Lower leg skin (tissue), 4 donors: ENCODE data around the gene PIP4K2C. TPM values are rescaled to one million over a fixed set of nuclear protein-coding genes. Genes with fewer than 3 reads are reported as not detected.

ENCODE experiments used
- DNase-seq, 2 donors: peaks; one replicate each; pipeline ENCODE4 v3.0.0-alpha.2; 2019; ENCODE audit warnings: low spot score in 2 of 2
- H3K4me3 ChIP-seq: fragments of 200-600 bp; sonication (generic); 2 replicates; pipeline ENCODE4 v1.5.1; 2017; ENCODE audit warnings: mild to moderate bottlenecking, low read depth; ENCODE audit not compliant: poor library complexity, severe bottlenecking
- CTCF ChIP-seq, 3 donors: fragments of 450-650 bp; IDR thresholded peaks; one replicate each; pipeline ENCODE4 v1.5.1; 2016; ENCODE audit warnings: antibody characterized with exemption in 3 of 3, mild to moderate bottlenecking in 3 of 3, moderate library complexity in 2 of 3
- POLR2A ChIP-seq, 2 donors: fragments of 450-650 bp; IDR thresholded peaks; one replicate each; pipeline ENCODE4 v1.6.1; 2016 to 2017; ENCODE audit warnings: antibody characterized with exemption in 2 of 2, mild to moderate bottlenecking in 1 of 2, moderate library complexity in 1 of 2
- WGBS, 2 donors: methylation state at CpG; one replicate each; pipeline ENCODE4 v1.1.5; 2018; 5-methylcytosine and 5-hydroxymethylcytosine counted together
- intact Hi-C: fragments of 100-400 bp; cut with DNase I; formaldehyde crosslinking; loops from one replicate; pipeline ENCODE4 v1.15.0; 2023; ENCODE audit warnings: low total_unique reads
- total RNA-seq, 4 donors: library from RNA; depleted of rRNA; stranded (reverse); fragments of >200 nt; gene quantifications; one replicate each; pipeline ENCODE4 v1.1.0, GENCODE V29; 2016

PIP4K2C gene
- total RNA-seq, 4 donors from 2014 or later: 29.1 to 48.9 (median 39.1) TPM

- TF ChIP-seq POLR2A (IDR thresholded peaks at IDR 0.05): no peak
- TF ChIP-seq CTCF (IDR thresholded peaks at IDR 0.05): no peak
- peak; percentile 9 to 85 for DNase-seq
- H3K4me3 ChIP-seq: no peak overlapping the region
- intact Hi-C loops: loop anchor here (10.0 kb wide), 1 partner anchor 163 kb away; no protein-coding TSS in a partner anchor
- 21 to 37% methylated on average over 41 to 67 of the region's 67 CpGs for WGBS, 2 donors
Measured at GRCh38 chr12:57627501-57628279, 36.7 kb downstream of the PIP4K2C start.

GRCh38 chr12:57628280-57629191 lies 37.5 kb downstream of the PIP4K2C start:
- peak; percentile 8 to 81 for DNase-seq
- intact Hi-C loops: loop anchor here (10.0 kb wide), 1 partner anchor 164 kb away; no protein-coding TSS in a partner anchor
- TF ChIP-seq CTCF (IDR thresholded peaks at IDR 0.05) (no peak), POLR2A (IDR thresholded peaks at IDR 0.05) (no peak)
- no peak overlapping the region for H3K4me3 ChIP-seq
- WGBS, 2 donors: 64 to 74% methylated on average over 29 of the region's 29 CpGs

- TF ChIP-seq CTCF (IDR thresholded peaks at IDR 0.05) (no peak), POLR2A (IDR thresholded peaks at IDR 0.05) (no peak)
- no peak overlapping the region for H3K4me3 ChIP-seq
- whole genome bisulfite sequencing, 2 donors: 76 to 90% methylated on average over 5 of the region's 5 CpGs
- DNase-seq: peak in 1 of 2 donors; percentile 79
- intact Hi-C loops: loop anchor here (10.0 kb wide), 1 partner anchor 165 kb away; no protein-coding TSS in a partner anchor
Measured at GRCh38 chr12:57629897-57630471, 39.0 kb downstream of the PIP4K2C start.

GRCh38 chr12:57630891-57631433 lies 40.0 kb downstream of the PIP4K2C start:
- no peak for TF ChIP-seq POLR2A (IDR thresholded peaks at IDR 0.05)
- TF ChIP-seq CTCF (IDR thresholded peaks at IDR 0.05): no peak
- intact Hi-C loops: no loop called here
- no peak overlapping the region for H3K4me3 ChIP-seq
- WGBS, 2 donors: 61 to 85% methylated on average over 6 of the region's 6 CpGs
- DNase-seq: peak in 1 of 2 donors; percentile 65

- TF ChIP-seq CTCF (IDR thresholded peaks at IDR 0.05) (no peak), POLR2A (IDR thresholded peaks at IDR 0.05) (no peak)
- no peak overlapping the region for H3K4me3 ChIP-seq
- 31 to 48% methylated on average over 22 to 26 of the region's 26 CpGs for WGBS, 2 donors
- DNase-seq: peak in 1 of 2 donors; percentile 78
- intact Hi-C loops: no loop called here
Measured at GRCh38 chr12:57631566-57632072, 40.6 kb downstream of the PIP4K2C start.
